ENCODE measurements around the gene NHERF2.

DNA sequence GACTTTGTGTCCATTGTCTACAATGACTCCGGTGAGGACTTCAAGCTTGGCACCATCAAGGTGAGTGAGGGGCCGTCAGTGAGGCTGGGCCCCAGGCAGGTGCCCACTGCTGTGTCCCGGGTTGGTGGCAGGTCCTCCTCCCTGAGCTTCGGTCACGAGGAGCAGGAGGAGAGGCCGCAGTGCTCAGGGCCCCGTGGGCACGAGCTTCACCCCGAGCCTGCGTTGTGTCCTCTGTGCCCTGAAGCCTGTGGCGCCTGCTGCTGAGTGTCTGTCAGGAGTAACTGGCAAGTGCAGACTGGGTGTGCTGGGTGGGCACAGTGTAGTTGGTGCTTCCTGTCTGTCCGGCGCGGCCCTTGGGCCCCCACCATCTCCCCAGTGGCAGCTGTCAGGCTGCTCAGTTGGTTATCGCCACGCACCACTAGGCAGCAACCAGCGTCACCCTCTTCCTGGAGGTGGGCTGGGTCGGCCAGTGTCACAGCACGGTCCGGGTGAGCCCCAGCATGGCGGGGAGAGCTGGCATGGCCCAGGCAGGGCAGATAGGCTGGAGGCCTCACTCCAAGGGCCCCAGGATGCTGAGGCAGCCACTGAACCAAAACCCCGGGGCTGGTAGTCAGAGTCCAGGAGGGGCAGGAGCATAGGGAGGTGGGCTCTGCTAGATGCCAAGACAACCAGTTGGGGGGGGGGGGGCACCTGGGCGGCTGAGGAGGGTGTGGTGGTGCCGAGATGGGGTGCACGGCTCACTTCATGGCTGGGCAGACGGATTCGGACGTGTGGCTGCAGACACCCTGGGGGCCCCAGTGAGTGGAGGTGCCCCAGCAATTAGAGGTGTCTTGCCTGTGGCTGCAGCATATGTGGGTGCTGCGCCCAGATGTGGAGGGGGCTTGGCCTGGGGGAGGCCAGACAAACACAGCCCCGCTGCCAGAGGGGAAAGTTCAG is 60.4 kb downstream of the NHERF2 start:
- no peak for TF ChIP-seq CTCF (IDR thresholded peaks at IDR 0.05; ENCODE audit: insufficient read depth, low read length, poor library complexity, severe bottlenecking)
- TF ChIP-seq EZH2phosphoT487 (conservative IDR thresholded peaks at IDR 0.05; ENCODE audit: low read length): no peak
